HCT116 (cell line): ENCODE data around the gene SNX8.

Experiments used
- EZH2phosphoT487 ChIP-seq: fragments of 200-600 bp; IDR thresholded peaks from 2 replicates; pipeline ENCODE4 v1.6.1; 2018; ENCODE audit warnings: antibody characterized with exemption, borderline replicate concordance
- POLR2AphosphoS5 ChIP-seq: IDR thresholded peaks from 2 replicates; pipeline ENCODE4 v1.6.1; 2011; ENCODE audit warnings: mild to moderate bottlenecking, low read depth, low read length, moderate library complexity
- TF ChIP-seq, protein P1 (sequence below), 3 experiments: fragments of 200-600 bp in 1 of 3; sonication (generic) in 1 of 3; IDR thresholded peaks in 2 of 3; conservative IDR thresholded peaks in 1 of 3; 2 replicates each; pipeline ENCODE4 v1.5.1; 2012 to 2017; ENCODE audit warnings: low read depth in 2 of 3, low read length in 2 of 3, antibody characterized with exemption in 1 of 3, borderline replicate concordance in 1 of 3, control low read depth in 1 of 3, mild to moderate bottlenecking in 1 of 3, mixed read lengths in 1 of 3, mixed run types in 1 of 3, moderate library complexity in 1 of 3; ENCODE audit not compliant: insufficient read depth in 1 of 3

DNA sequence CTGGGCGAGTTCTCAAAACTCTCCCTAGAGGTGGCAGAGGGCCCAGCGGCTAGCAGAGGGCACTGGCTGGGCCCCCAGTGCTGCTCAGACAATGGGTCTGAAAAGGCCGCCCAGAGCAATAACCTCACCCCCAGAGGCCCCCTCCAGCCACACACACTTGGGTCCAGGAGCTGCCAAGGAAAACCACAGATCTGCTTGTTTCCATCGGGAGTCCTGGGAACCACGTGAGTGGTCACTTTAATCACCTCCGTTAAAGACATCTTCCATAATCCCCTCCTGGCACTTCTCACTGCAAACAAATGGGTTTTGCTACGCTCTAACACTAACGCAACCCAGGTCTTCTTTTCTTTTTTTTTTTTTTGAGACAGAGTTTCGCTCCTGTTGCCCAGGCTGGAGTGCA lies 42.2 kb downstream of the SNX8 start:
- TF ChIP-seq POLR2AphosphoS5 = no peak
- TF ChIP-seq EZH2phosphoT487 = no peak
- TF ChIP-seq, protein P1, sequence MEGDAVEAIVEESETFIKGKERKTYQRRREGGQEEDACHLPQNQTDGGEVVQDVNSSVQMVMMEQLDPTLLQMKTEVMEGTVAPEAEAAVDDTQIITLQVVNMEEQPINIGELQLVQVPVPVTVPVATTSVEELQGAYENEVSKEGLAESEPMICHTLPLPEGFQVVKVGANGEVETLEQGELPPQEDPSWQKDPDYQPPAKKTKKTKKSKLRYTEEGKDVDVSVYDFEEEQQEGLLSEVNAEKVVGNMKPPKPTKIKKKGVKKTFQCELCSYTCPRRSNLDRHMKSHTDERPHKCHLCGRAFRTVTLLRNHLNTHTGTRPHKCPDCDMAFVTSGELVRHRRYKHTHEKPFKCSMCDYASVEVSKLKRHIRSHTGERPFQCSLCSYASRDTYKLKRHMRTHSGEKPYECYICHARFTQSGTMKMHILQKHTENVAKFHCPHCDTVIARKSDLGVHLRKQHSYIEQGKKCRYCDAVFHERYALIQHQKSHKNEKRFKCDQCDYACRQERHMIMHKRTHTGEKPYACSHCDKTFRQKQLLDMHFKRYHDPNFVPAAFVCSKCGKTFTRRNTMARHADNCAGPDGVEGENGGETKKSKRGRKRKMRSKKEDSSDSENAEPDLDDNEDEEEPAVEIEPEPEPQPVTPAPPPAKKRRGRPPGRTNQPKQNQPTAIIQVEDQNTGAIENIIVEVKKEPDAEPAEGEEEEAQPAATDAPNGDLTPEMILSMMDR (IDR thresholded peaks at IDR 0.05 in 2 of 3, conservative IDR thresholded peaks at IDR 0.05 in 1 of 3; ENCODE audit: borderline replicate concordance in 1 of 3, insufficient read depth in 1 of 3, low read depth in 2 of 3, low read length in 2 of 3) = no peak
